A673 (cell line): ENCODE measurements around the gene RAB2B.

Experiments
- EZH2 ChIP-seq: fragments of 200-600 bp; sonication (generic); IDR thresholded peaks from 2 replicates; pipeline ENCODE4 v1.6.1; 2017; ENCODE audit warnings: borderline replicate concordance, low read depth, mild to moderate bottlenecking, mixed read lengths, antibody characterized with exemption, low read length; ENCODE audit not compliant: poor library complexity, severe bottlenecking
- TF ChIP-seq, protein P1 (sequence below): fragments of 300-800, 200-600 bp; sonication (generic); conservative IDR thresholded peaks from 2 replicates; pipeline ENCODE4 v1.5.1; 2017; ENCODE audit warnings: low read depth, mild to moderate bottlenecking, antibody characterized with exemption, low read length, moderate library complexity, mixed read lengths

DNA sequence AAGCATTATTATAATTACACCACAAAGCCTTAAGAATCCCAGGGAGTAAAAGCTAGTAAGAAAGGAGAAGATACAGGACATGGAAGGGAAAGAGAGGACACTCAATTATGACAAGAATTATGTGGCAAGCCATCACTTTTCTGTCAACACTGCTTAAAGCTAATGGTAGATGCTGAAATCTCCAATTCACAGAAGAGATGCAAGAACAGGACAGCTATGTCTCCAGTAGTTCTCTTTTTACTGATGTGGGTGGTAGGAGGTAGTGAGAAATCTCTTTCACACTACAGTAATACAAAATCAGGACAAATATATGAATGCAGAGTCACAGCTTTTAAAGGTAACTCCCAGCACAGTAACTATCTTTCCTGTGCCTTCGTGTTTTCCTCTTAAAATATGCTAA is 50.1 kb downstream of the RAB2B start:
- TF ChIP-seq EZH2, result no peak
- TF ChIP-seq, protein P1, sequence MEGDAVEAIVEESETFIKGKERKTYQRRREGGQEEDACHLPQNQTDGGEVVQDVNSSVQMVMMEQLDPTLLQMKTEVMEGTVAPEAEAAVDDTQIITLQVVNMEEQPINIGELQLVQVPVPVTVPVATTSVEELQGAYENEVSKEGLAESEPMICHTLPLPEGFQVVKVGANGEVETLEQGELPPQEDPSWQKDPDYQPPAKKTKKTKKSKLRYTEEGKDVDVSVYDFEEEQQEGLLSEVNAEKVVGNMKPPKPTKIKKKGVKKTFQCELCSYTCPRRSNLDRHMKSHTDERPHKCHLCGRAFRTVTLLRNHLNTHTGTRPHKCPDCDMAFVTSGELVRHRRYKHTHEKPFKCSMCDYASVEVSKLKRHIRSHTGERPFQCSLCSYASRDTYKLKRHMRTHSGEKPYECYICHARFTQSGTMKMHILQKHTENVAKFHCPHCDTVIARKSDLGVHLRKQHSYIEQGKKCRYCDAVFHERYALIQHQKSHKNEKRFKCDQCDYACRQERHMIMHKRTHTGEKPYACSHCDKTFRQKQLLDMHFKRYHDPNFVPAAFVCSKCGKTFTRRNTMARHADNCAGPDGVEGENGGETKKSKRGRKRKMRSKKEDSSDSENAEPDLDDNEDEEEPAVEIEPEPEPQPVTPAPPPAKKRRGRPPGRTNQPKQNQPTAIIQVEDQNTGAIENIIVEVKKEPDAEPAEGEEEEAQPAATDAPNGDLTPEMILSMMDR, result no peak
